Thoracic aorta (tissue), 2 donors: ENCODE results near the gene RCAN1. TPM values are rescaled to one million over a fixed set of nuclear protein-coding genes. Genes with fewer than 3 reads are reported as not detected.

Experiments
- total RNA-seq, 2 donors: library from RNA; depleted of rRNA; stranded (reverse); fragments of >200 nt; gene quantifications; one replicate each; pipeline versions ENCODE4 v1.1.0 to v1.2.3, GENCODE V29; 2016

RCAN1 gene
- total RNA-seq, 2 donors from 2014 or later: 39.3 to 45.2 TPM

Other genes starting within 250 kb of the RCAN1 start
- gene SMIM11, start 239.6 kb downstream of the RCAN1 start, total RNA-seq: 1 to 10 TPM in 1 of 2 donors, under 1 TPM in 1; 0.41 to 6.7 TPM
- gene SMIM34, start 191.2 kb downstream of the RCAN1 start, total RNA-seq: not detected
- 10 to 100 TPM; 10.8 TPM for gene KCNE1, start 102.9 kb downstream of the RCAN1 start, total RNA-seq
- gene CLIC6, start 53.9 kb upstream of the RCAN1 start, total RNA-seq: 1 to 10 TPM; 2.8 to 7.3 TPM